Measurements from ENCODE around the gene TTLL7.

The TTLL7 gene

GRCh38 chr1:83815330-83815729, 183.6 kb downstream of the TTLL7 start:
- Histone ChIP-seq H3K14ac (ENCODE audit: low read length in 2 of 2) (no peak overlapping the region), H2AK5ac (ENCODE audit: low read length, severe bottlenecking) (no peak overlapping the region), H3K4me1 (ENCODE audit: control insufficient read depth, insufficient read depth, low read depth, low read length) (no peaks in the 10 kb centered on the region), H3K27me3 (ENCODE audit: control insufficient read depth in 1 of 2, insufficient read depth in 1 of 2, low read length in 2 of 2) (no peaks in the 10 kb centered on the region), H2BK15ac (ENCODE audit: low read depth, poor library complexity, severe bottlenecking) (no peak overlapping the region), H3K4me3 (ENCODE audit: insufficient read depth in 1 of 2, low read depth in 1 of 2, low read length in 2 of 2) (no peak overlapping the region), H3K36me3 (ENCODE audit: control insufficient read depth in 1 of 2, insufficient read depth in 2 of 2, low read depth in 1 of 2, low read length in 2 of 2) (no peaks in the 10 kb centered on the region), H3K18ac (ENCODE audit: low read depth in 1 of 2, low read length in 2 of 2) (no peak overlapping the region), H3K23ac (ENCODE audit: low read length in 2 of 2) (no peak overlapping the region), H3K27ac (ENCODE audit: low read length, poor library complexity, severe bottlenecking) (no peak overlapping the region), H3K4me2 (ENCODE audit: low read length, poor library complexity, severe bottlenecking) (no peak overlapping the region), H2BK12ac (ENCODE audit: low read length in 2 of 2) (peak overlapping the region in 1 of 2 experiments; percentile 47), H4K91ac (ENCODE audit: low read length) (no peak overlapping the region), H3K4ac (ENCODE audit: low read depth in 1 of 2, low read length in 2 of 2) (no peak overlapping the region), H4K8ac (ENCODE audit: low read length) (no peak overlapping the region), H2AFZ (ENCODE audit: low read depth, low read length) (no peak overlapping the region), H3K9ac (ENCODE audit: low read length) (no peak overlapping the region), H2BK120ac (ENCODE audit: low read depth, low read length) (no peak overlapping the region), H3K9me3 (ENCODE audit: control insufficient read depth, low read length) (no peaks in the 10 kb centered on the region), H3K79me1 (replicated peaks; ENCODE audit: low read length, poor library complexity, severe bottlenecking) (no peaks in the 10 kb centered on the region), H2BK5ac (ENCODE audit: low read depth, low read length, poor library complexity, severe bottlenecking) (no peak overlapping the region)
- DNase-seq: peak; percentile 76
- 88% methylated on average over 1 of the region's 1 CpG for WGBS

Data from mesenchymal stem cell (in vitro differentiated cells and primary cell).